HG03045 (cell line): ENCODE data around the gene MRPL20.
"Not testable (repeated sequence)": the region's sequence is repeated elsewhere in the genome, so short reads cannot be mapped to it uniquely, and the experiment has no call there.

Experiments used
- ATAC-seq: cut with Tn5 transposase; IDR thresholded peaks from one replicate; pipeline ENCODE4 v1.9.1; 2021; ENCODE audit warnings: mild to moderate bottlenecking, moderate library complexity; ENCODE audit not compliant: unreplicated experiment

MRPL20 gene

DNA sequence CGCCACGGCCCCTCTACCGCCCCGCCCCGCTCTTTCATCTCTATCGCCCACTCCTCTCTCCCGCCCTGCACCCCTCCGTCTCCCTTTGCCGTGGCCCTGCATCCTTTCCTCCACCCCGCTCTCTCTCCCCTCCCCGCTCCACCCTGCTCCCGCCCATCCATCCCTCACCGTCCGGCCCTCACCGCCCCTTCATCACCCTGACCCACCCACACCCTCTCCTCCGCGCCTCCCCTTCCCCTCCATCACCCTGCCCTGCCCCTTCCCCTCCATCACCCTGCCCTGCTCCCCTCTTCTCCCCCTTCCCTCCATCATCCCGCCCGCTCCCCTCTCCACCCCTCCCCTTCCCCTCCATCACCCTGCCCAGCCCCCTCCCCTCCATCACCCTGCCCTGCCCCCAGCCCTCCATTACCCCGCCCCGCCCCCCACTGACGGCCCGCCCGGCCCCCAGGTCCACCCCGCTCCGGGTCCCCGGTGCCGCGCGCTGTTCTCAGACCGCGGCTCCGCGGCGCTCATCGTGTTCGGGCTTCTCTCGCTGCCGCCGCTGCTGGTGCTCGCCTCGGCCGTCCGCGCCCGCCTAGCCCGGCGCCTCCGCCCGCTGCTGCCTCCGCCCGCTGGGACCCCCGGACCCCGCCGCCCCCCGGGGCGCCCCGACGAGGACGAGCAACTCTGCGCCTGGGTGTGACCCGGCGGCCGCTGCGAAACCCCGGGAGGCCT, 20.2 kb upstream of the MRPL20 start:
- ATAC-seq, result no peak

- no peak for ATAC-seq
Observed at GRCh38 chr1:1426496-1427105, 19.5 kb upstream of the MRPL20 start.

- no peak for ATAC-seq
Observed at GRCh38 chr1:1425753-1426495, 18.8 kb upstream of the MRPL20 start.

DNA sequence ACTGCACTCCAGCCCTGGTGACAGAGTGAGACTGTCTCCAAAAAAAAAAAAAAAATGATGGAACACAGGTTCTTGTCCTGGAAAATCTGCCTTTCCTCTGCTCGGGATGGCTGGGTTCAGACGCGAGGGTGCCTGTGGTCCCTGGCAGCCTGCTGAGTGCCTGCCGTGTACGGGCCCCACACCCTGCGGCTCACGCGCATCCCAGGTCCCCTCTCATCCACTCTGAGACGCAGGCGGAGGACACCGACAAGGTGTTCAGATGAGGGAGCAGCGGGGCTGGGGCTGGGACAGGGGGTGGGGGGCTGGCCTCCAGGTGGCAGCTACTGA, 18.3 kb upstream of the MRPL20 start:
- ATAC-seq, result no peak

DNA sequence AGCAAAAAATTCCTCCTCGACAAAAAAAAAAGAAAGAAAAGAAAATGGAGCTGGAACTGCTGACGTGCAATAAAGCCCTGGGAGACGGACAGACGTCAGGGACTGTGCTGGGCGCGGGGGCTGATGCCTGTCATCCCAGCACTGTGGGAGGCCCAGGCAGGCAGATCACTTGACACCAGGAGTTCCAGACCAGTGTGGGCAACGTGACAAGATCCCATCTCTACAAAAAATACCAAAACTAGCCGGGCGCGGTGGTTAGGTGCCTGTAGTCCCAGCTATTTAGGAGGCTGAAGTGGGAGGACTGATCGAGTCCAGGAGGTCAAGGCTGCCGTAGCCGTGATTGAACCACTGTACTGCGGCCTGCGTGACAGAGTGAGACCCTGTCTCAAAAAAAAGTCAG, 17.6 kb upstream of the MRPL20 start:
- no peak for ATAC-seq

GRCh38 chr1:1423245-1423597, 16.1 kb upstream of the MRPL20 start:
- no peak for ATAC-seq

- ATAC-seq, result no peak
Observed at GRCh38 chr1:1422465-1423244, 15.6 kb upstream of the MRPL20 start.

DNA sequence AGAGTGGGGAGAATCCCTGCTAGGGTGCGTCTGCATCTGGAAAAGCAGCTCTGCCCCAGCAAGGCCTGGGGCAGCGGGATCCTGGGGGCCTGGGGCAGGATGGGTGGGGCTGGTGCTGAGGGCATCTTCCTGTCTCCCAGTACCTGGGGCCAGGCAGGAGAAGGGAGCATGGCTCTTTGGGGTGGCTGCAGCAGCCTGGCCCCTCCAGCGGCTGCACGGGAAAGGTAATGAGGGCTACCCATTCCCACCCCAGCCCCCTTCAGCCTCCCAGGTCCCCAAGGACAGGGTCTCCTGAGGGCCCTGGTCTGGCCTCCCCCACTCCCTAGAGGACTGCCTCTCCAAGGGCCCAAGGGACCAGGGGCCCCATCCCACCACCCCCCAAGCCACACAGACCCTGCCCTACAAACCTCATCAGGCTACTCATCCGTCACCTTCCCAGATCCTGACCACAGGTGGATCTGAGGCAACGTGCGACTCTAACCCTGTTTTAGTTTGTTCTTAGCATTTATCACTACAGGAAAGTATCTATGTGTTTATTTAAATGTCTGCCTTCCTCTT, 14.9 kb upstream of the MRPL20 start:
- ATAC-seq, result no peak

DNA sequence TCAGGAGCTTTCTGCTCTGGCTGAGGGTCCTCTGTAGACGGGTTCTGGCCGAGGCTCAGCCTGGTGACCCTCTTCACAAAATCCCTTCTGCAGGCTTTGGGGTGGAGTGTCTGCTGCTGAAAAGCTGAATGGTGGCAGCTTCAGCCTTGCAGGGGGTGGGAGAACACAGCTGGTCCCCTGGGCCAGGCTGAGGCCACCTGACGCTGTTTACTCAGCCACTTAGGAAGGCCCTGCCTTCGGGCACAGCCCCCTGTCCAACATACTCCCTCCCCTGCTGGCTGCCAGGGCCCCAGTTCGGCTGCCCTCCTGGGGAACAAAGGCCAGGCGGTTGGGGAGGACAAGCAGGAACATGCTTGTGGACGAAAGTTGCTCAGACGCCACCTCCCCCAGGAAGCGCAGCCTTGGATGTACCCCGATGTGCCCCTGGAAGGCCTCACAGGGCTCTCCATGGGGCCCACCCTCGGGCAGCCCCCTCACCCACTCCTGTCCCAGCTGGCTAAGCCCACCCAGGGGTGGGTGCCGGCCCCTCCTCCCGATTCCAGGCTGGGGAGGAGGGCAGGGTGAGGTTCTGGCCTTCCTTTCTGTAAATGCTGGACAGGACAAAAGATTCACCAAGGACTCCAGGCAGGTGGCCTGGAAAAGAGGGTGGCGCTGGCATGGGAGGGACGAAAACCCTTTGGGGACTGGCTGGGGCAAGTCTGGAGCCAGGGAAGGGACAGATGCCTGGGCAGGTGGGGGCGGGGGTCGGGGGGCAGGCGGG, 14.2 kb upstream of the MRPL20 start, which contains the start of gene ANKRD65:
TSS of gene ANKRD65 (minus strand) at position 130 of the 760 bp plus-strand sequence. CDS start 271 bp downstream, outside the sequence.
- no peak for ATAC-seq

GRCh38 chr1:1420654-1421141, 13.6 kb upstream of the MRPL20 start:
- ATAC-seq, result no peak

DNA sequence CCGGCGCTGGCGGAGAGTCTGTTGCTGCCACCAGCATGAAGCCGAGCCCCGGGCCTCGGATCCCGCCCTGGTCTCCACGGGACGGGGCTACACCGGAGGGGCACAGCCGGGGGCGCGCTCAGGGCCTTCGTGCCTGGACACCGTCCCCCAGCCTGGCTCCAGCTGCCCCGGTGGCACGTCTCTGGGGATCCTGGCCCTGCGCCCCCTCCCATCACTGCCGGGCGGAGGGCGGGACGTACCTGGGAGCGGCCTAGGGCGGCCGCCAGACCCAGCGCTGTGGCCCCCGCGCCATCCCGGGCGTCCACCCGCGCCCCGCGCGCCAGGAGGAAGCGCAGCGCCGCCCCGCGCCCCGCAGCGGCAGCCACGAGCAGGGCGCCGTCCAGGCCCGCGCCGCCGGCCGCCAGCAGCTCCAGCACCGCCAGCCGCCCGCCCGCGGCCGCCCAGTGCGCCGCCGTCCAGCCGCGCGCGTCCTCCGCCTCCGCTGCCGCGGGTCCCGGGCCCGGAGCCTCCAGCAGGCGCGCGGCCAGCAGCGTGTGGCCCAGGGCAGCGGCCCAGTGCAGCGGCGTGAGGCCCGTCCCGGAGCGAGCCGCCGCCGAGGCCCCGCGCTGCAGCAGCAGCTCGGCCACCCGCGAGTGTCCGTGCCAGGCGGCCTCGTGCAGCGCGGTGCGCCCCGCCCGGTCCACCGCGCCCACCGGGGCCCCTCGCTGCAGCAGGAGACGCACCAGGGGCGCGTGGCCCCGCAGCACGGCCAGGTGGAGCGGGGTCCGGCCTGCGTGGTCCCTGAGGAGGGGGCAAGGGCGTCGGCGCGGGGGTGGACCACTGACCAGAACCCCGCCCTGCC, 12.9 kb upstream of the MRPL20 start:
- no peak for ATAC-seq

GRCh38 chr1:1419363-1419812, 12.3 kb upstream of the MRPL20 start:
- no peak for ATAC-seq

GRCh38 chr1:1418464-1419362, 11.6 kb upstream of the MRPL20 start:
- no peak for ATAC-seq

DNA sequence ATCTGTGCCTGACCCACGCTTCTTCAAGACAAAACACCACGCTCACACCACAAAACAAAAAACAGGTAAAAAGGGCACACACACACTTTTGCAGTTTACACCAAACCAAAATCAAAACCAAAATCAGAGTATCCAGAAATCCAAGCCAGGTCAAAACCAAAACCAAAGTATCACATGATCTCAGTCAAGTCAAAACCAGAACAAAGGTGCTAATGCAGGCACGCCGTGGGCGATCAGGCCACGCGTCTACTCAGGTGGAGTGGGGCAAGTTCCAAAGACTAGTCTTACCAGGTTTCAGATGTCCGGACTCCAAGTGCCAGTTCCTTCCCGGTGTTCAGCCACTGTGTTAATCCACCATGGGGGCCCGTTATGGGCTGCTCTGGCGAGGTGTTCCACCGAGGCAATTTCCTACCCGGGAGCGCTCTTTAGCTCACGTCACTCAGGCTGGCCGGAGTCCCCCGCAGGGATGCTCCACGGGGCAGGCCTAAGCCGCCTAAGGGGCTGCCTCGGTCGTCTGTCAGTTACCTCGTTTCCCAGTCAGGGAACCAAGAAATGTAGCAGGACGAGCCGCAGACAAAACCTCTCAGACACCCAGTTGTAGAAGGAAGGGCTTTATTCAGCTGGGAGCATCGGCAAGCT, 10.9 kb upstream of the MRPL20 start:
- not testable (repeated sequence) for ATAC-seq

DNA sequence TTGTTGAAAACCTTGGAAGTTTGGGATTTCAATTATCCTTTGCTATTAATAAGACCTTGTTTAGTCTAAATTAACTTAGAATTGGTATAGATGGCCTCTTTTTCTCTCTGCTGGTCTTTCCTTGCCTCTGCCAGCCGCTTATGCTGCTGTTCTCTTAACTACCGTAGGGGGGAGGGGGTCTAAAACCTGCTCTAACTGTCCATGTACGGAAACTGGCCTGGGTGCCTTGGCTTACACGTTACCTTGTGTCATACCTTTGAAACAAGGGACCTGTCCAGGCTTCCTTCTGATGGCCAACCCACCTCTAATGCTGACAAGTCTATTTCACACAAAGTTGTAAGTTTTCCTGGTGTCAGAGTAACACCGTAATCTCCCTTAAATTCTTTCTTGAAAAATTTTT, 10.3 kb upstream of the MRPL20 start:
- not testable (repeated sequence) for ATAC-seq

GRCh38 chr1:1415751-1416150, 8.7 kb upstream of the MRPL20 start:
- ATAC-seq, result no peak

DNA sequence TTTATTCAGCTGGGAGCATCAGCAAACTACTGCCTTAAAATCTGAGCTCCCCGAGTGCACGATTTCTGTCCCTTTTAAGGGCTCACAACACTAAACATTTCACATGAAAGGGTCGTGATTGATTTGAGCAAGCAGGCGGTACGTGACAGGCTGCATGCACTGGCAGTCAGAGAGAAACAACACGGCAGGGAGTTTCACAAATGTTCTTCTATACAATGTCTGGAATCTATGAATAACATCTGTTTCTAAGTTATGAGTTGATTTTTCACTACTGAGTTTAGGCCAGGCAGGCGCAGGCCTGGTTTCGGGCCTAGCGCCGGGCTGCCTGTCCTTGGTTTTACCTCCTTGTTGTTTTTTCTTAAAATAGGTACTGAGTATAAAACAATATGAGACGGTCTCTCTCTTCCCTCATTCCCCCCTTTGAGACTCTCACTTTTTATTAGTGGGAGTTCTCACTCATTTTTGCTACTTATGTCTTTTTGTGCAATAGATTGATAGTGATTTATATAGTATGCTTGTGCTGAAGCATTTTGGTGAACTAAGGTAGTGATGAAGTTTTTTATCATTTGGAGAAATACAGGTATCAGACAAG, 5.3 kb upstream of the MRPL20 start:
- not testable (repeated sequence) for ATAC-seq
